Measurements from ENCODE around the gene PLEKHA7. TPM values are rescaled to one million over a fixed set of nuclear protein-coding genes. Genes with fewer than 3 reads are reported as not detected.

Gene PLEKHA7
- total and polyA plus RNA-seq, 2 of the 8 experiments (the other 6 are each of a cell fraction or from before 2014, with no cell fraction given), result 11.4 to 25.6 TPM

DNA sequence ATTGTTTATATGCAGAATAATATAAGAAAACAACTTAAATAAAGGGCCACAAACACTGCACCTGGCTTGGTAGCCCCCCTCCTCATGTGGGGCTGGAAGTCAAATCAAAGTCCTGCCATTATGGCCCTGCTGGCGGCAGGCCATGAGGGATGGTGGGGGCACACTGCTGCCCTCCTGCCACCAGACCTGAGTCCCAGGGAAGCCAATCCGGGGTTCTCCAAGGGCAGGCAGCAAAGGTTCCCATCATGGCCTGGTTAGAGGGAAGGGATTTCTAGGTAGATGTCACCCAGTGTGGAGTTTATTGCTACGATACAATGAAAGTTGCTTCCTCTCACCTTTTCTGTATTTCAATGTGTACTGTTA is 236.6 kb downstream of the PLEKHA7 start:
- H2AFZ ChIP-seq (ENCODE audit: low read length), result no peak overlapping the region
- peaks cover 3% of the 10 kb centered on the region; the same call in 1 of the 2 replicates for H3K23me2 ChIP-seq (ENCODE audit: low read depth, low read length)
- no peaks in the 10 kb centered on the region for H3K79me2 ChIP-seq (ENCODE audit: control insufficient read depth in 1 of 2, insufficient read depth in 2 of 2, low read length in 2 of 2)
- H2BK20ac ChIP-seq (ENCODE audit: low read length), result no peak overlapping the region
- no peak overlapping the region for H4K91ac ChIP-seq (replicated peaks; ENCODE audit: insufficient read length, low read length)
- no peak overlapping the region for H2BK5ac ChIP-seq (ENCODE audit: low read depth, low read length)
- no peak overlapping the region for H3K4ac ChIP-seq (replicated peaks; ENCODE audit: insufficient read length, low read depth, low read length)
- ChIA-PET POLR2A (ENCODE audit: partially characterized antibody) (interaction anchor here (0.7 kb wide), 1 partner anchor 300 kb away, joined by 3 read pairs; the partner anchor contains the start of gene RPS13), CTCF (ENCODE audit: partially characterized antibody) (interaction anchor here (1.8 to 2.2 kb wide), 2 partner anchors 8 to 10 kb away, joined by 12 to 13 read pairs; no protein-coding TSS in a partner anchor)
- no peaks in the 10 kb centered on the region for H3K27me3 ChIP-seq (replicated peaks in 1 of 4; ENCODE audit: control insufficient read depth in 3 of 4, extremely low read depth in 1 of 4, insufficient read depth in 3 of 4, low read length in 3 of 4)
- H3K56ac ChIP-seq (replicated peaks; ENCODE audit: insufficient read length, low read depth, low read length), result no peak overlapping the region
- no peak overlapping the region for H3K9ac ChIP-seq (replicated peaks in 1 of 4; ENCODE audit: extremely low read depth in 1 of 4, low read depth in 3 of 4, low read length in 3 of 4)
- H3K9me3 ChIP-seq (ENCODE audit: insufficient read depth in 2 of 2, low read depth in 1 of 2, low read length in 1 of 2), result no peaks in the 10 kb centered on the region
- H4K5ac ChIP-seq (ENCODE audit: insufficient read length, low read depth, low read length), result no peak overlapping the region
- no peaks in the 10 kb centered on the region for H3K79me1 ChIP-seq (ENCODE audit: low read depth, low read length)
- H3K23ac ChIP-seq (ENCODE audit: insufficient read length), result no peak overlapping the region
- no peak overlapping the region for H2BK15ac ChIP-seq (ENCODE audit: low read length)
- no peaks in the 10 kb centered on the region for H4K20me1 ChIP-seq (replicated peaks in 1 of 2; ENCODE audit: control insufficient read depth in 1 of 2, insufficient read depth in 2 of 2, low read length in 2 of 2)
- no peak for TF ChIP-seq SP1 (IDR thresholded peaks at IDR 0.05; ENCODE audit: low read depth, low read length)
- no peak for TF ChIP-seq POLR2AphosphoS5 (IDR thresholded peaks at IDR 0.05; ENCODE audit: low read depth, low read length)
- TF ChIP-seq POU5F1 (IDR thresholded peaks at IDR 0.05; ENCODE audit: low read depth, low read length), result no peak
- TF ChIP-seq BRCA1 (IDR thresholded peaks at IDR 0.05; ENCODE audit: low read depth, low read length), result no peak
- TF ChIP-seq SAP30 (IDR thresholded peaks at IDR 0.05; ENCODE audit: insufficient read depth, insufficient replicate concordance, low read length), result no peak
- TF ChIP-seq ZNF274 (IDR thresholded peaks at IDR 0.05; ENCODE audit: borderline replicate concordance, extremely low read depth, low read length), result no peak
- no peak for TF ChIP-seq EP300 (IDR thresholded peaks at IDR 0.05; ENCODE audit: borderline replicate concordance in 1 of 2, low read depth in 2 of 2, low read length in 2 of 2)
- TF ChIP-seq JUN (IDR thresholded peaks at IDR 0.05; ENCODE audit: low read depth, low read length), result no peak
- TF ChIP-seq, protein P1, sequence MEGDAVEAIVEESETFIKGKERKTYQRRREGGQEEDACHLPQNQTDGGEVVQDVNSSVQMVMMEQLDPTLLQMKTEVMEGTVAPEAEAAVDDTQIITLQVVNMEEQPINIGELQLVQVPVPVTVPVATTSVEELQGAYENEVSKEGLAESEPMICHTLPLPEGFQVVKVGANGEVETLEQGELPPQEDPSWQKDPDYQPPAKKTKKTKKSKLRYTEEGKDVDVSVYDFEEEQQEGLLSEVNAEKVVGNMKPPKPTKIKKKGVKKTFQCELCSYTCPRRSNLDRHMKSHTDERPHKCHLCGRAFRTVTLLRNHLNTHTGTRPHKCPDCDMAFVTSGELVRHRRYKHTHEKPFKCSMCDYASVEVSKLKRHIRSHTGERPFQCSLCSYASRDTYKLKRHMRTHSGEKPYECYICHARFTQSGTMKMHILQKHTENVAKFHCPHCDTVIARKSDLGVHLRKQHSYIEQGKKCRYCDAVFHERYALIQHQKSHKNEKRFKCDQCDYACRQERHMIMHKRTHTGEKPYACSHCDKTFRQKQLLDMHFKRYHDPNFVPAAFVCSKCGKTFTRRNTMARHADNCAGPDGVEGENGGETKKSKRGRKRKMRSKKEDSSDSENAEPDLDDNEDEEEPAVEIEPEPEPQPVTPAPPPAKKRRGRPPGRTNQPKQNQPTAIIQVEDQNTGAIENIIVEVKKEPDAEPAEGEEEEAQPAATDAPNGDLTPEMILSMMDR (IDR thresholded peaks at IDR 0.05; ENCODE audit: control extremely low read depth in 1 of 3, insufficient read depth in 1 of 3, low read depth in 1 of 3, low read length in 3 of 3), result no peak
- TF ChIP-seq SUZ12 (IDR thresholded peaks at IDR 0.05; ENCODE audit: low read length), result no peak
- TF ChIP-seq EGR1 (IDR thresholded peaks at IDR 0.05; ENCODE audit: borderline replicate concordance, low read depth, low read length), result no peak
- TF ChIP-seq POLR2A (IDR thresholded peaks at IDR 0.05; ENCODE audit: control extremely low read depth in 1 of 2, low read depth in 2 of 2, low read length in 2 of 2), result no peak
- no peak overlapping the region for H2BK120ac ChIP-seq (replicated peaks; ENCODE audit: low read depth, low read length)
- H3K27ac ChIP-seq (ENCODE audit: low read depth, low read length), result no peak overlapping the region
- H4K8ac ChIP-seq (ENCODE audit: extremely low read depth, insufficient read depth, low read length), result no peak overlapping the region
- no peak overlapping the region for H2BK12ac ChIP-seq (ENCODE audit: low read depth, low read length)
- WGBS, 2 experiments (ENCODE audit: extremely low coverage in 1 of 2, insufficient coverage in 1 of 2, insufficient read length in 1 of 2, insufficient replicate concordance in 2 of 2, low coverage in 1 of 2, low lambda C conversion rate in 2 of 2, missing lambda C conversion rate in 1 of 2), result 86% methylated on average over 3 of the region's 3 CpGs; no CpG with 5 or more reads in 1 of the 2 experiments
- no peak overlapping the region for H3K4me2 ChIP-seq (ENCODE audit: insufficient read depth in 1 of 2, low read depth in 2 of 2, low read length in 2 of 2)
- no peaks in the 10 kb centered on the region; a peak in 1 of 7 replicates for H3K4me1 ChIP-seq (replicated peaks in 1 of 4; ENCODE audit: control insufficient read depth in 3 of 4, insufficient read depth in 4 of 4, low read length in 3 of 4)
- no peak overlapping the region for H3K14ac ChIP-seq (ENCODE audit: insufficient read length)
- DNase-seq (ENCODE audit: low read depth in 1 of 2, low spot score in 2 of 2), result no peak
- no peak for FAIRE-seq
- no peak overlapping the region for H3K18ac ChIP-seq (ENCODE audit: extremely low read depth, low read length)
- H2AK5ac ChIP-seq (ENCODE audit: low read depth, low read length), result no peak overlapping the region
- peaks cover 0 to 4% (median 0%) of the 10 kb centered on the region in 4 experiments; a peak in 1 of 8 replicates for H3K36me3 ChIP-seq (ENCODE audit: control insufficient read depth in 2 of 4, insufficient read depth in 4 of 4, low read length in 3 of 4)
- no peak overlapping the region for H3K4me3 ChIP-seq (ENCODE audit: extremely low read depth in 1 of 4, insufficient read depth in 2 of 4, low read depth in 3 of 4, low read length in 4 of 4)
